Activated CD4-positive, alpha-beta T cell treated with anti-CD3 and anti-CD28 coated beads for 1 hour (primary cell): ENCODE results near the gene KCND1.

Source experiments
- DNase-seq: peaks from one replicate; pipeline ENCODE4 v3.0.0-alpha.2; 2020

KCND1 gene

GRCh38 chrX:48974033-48974432 lies 2.4 kb upstream of the KCND1 start:
- DNase-seq, result no peak

DNA sequence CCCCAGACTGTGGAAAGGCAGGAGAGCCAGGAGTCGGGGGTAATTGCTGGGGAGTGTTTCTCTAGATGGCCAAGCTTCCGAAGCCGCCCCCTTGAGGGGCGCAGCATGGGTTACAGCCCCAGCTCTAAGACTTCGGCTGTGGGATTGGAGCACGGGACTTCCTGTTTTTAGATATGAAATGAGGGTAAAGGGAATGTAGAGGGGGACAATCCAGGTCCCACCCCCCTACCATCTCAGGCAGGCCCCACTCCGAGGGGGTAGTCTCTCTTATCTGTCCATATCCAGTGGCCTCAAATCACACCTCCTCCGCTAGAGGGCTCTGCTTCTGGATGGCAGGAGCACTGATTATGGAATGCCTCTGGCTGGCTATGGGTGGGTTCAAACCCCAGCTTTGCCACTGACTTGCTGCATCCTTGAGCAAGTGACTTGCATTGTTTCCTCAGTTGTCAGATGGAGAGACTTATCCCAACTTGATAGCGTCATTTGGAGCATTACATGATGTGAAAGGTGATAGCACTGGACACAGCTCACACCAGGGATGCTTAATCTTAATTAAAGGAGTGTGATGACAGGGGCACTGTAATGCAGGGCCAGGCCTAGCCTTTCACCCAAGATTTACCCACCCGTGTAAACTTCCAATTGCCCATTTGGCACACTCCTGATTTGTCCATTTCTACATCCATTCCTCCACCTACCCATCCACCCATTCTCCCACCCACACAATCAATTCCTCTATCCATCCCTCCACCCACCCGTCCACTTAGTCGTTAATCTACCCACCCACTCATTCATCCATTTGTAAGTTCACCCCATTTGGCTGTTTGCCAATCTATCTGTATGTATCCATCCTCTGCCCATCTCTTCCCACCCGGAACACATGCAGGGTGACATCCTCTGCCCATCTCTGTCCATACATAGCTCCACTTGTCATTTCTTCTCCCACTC lies 848 bp upstream of the KCND1 start:
- no peak for DNase-seq

- DNase-seq, result no peak
Observed at GRCh38 chrX:48969471-48969870, 2.2 kb downstream of the KCND1 start.

DNA sequence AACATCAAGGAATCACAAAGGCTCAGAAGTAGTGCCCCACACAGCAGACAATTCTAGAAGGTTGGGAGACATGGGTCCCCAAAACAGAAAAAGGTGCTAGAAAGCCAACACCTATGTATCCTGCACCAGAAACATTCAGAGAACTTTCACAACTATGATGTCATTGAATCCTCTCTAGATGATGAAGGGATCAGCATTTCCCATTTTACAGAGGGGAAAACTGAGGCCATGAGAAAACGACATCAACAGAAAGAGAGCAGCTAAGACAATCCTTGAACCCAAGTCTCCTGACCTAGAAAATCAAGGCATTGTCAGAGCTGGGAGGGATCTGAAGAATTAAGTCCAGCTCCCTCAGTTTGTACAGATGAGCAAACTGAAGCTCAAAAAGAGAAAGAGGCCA lies 3.3 kb downstream of the KCND1 start:
- DNase-seq, result no peak

DNA sequence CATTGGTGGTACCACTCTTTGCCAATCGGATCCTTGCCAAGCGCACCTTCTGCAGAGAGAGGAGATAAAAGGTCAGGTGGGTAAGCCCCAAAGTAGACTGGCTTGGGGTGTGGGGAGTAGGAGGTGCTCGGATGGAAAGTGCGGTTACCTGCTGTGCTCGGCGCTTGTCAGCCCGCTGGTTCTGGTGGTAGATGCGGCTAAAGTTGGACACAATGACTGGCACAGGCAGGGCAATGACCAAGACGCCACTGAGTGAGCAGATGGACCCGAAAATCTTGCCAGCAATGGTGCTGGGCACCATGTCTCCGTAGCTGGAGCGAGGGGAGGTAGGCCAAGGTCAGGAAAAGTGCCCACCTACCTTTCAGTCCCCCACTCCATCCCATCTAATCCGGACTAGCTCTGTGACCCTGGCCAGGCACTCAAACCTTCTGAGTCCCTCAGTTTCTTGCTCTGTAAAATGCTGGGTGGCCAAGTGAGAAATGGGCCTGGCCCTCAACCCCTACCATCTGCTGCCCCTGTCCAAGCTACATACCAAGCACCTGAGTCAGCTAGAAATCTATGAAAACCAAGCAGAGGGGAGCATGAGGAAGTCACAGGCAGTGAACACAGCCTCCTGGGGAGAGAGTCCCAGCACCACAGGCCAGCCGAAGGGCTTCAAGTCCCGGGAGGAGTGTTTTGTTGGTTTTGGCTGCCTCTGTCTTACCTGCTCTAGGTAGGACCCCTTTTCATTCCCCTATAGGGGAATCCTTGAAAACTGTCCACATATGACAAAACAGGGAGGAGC lies 4.7 kb downstream of the KCND1 start:
- DNase-seq, result no peak

DNA sequence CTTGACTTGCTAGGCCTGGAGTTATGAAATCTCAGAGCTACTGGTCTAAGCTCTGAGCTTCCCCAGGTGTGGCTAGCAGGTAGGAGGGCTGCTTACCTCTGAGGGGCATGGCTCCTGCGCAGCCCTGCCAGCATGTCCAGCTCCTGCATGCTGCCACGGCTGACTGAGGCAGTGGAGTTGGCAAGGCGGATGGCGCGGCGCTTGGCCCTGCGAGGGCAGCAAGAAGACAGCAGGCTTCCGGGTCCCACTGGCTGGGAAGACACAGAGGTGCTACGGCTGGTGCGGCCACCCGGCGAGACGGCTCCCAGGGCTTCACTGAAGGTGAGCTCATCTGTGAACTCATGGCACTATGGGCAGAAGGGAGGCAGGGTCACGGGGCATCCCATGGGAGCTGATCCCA lies 5.7 kb downstream of the KCND1 start:
- DNase-seq, result no peak

DNA sequence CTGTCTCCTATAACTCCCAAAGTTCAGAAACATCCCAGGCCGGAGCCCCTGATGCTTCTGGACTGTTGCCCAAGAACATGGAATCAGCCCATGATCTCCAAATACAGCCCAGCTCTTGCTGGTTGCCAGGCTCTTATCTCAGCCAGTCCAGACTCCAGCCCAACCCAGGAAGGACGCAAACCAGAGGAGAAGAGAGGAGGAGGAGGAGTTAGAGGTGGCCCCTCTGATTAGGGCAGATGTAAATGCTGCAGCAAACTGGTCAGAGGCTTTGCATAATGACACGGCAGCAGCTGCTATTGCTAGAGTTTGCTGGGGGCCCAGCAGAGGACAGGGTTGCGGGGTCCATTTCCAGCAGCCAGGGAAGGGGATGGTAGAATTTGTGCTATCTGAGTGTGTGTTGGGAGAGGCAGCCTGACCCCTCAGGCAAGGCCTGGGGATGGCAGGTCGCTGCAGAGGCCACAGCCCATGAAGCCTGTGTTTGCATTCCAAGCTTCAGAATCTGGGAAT lies 10.0 kb downstream of the KCND1 start:
- no peak for DNase-seq

- no peak for DNase-seq
Observed at GRCh38 chrX:48960291-48960690, 11.4 kb downstream of the KCND1 start.

- no peak for DNase-seq
Observed at GRCh38 chrX:48958635-48959094, 13.0 kb downstream of the KCND1 start.

DNA sequence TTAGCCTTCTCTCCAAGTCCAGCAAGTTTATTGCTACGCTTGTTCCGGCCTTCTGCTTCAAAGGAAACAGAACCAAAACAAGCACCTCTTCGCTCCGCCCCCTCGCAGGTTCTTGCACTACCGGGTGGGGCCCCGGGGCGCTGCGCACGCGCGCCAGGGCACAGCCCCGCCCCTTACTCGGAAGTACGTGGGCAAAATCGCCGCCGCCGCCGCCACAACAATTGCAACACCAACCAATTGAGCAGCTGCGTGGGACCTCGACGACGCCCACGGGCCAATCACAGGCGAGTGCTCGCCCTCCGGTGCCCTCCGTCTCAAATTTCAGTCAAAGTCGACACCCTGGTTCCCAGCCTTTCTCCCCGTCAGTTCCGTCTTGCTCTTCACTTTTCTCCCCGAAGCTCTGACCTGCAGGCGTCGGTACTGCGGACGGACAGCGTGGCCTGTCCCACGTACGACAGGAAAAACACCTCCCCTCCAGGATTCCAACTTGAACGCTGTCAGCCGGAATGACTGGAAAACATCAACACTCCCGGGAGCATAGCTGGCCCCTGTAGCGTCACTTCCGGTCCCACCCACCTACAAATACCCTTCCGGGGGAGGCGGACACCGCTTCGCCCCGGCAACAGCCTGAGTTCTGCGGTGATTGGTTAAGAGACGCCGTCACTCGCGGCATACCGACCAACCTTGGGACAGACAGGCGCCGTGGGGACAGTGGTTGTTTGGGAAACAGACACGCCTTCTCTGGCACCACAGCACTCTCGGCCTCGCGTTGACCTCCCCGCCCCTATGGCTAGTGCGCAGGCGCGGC lies 13.6 kb downstream of the KCND1 start:
- peak; percentile 89 for DNase-seq

GRCh38 chrX:48957477-48957826 lies 14.2 kb downstream of the KCND1 start, which contains the start of gene OTUD5:
Gene OTUD5 (minus strand): TSS chrX:48957607. CDS start chrX:48957570, 37 bp downstream.
- peak; percentile 62 for DNase-seq

DNA sequence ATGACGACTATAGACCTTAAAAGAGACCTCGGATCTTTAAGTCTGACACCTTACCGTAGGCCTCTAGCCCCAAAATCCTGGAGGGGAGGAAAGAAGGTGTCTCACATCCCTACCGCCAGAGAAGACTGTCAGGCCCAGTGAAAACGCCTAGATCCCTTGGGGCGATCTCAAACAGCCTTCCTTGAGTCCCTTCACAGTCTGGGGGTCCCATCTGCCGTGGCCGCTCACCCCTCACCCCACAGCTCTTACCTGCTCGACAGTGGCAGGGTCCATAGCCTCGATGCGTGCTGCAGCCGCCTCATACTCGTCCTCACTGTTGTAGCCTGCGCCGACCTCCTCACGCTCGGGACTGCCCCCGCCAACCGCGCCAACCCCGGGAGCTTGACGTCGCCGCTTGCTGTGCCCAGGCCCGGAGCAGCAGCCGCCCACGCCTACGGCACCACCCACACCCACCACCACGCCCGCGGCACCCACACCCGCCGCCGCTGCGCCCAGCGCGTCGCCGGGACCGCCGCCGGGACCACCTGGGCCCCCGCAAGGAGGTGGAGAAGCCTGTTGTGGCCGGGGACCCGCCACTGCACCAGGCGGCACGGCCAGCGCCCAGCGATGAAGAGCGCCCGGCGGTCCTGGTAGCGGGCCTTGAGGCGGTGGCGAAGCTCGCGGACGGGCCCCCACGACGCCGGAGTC lies 14.8 kb downstream of the KCND1 start:
- DNase-seq, result peak; percentile 30

GRCh38 chrX:48948589-48948988 lies 23.1 kb downstream of the KCND1 start:
- no peak for DNase-seq

- DNase-seq, result no peak
Observed at GRCh38 chrX:48945517-48946348, 25.9 kb downstream of the KCND1 start.

GRCh38 chrX:48942895-48943294 lies 28.7 kb downstream of the KCND1 start:
- no peak for DNase-seq

- DNase-seq, result no peak
Observed at GRCh38 chrX:48940404-48940955, 31.2 kb downstream of the KCND1 start.

GRCh38 chrX:48939524-48940228 lies 32.0 kb downstream of the KCND1 start:
- DNase-seq, result no peak

GRCh38 chrX:48938721-48939425 lies 32.8 kb downstream of the KCND1 start:
- DNase-seq, result peak; percentile 38
